ENCODE measurements around the gene KPNB1. TPM values are rescaled to one million over a fixed set of nuclear protein-coding genes. Genes with fewer than 3 reads are reported as not detected.

The KPNB1 gene
- total and polyA plus RNA-seq, 7 donors: 23.4 to 268 (median 185) TPM

DNA sequence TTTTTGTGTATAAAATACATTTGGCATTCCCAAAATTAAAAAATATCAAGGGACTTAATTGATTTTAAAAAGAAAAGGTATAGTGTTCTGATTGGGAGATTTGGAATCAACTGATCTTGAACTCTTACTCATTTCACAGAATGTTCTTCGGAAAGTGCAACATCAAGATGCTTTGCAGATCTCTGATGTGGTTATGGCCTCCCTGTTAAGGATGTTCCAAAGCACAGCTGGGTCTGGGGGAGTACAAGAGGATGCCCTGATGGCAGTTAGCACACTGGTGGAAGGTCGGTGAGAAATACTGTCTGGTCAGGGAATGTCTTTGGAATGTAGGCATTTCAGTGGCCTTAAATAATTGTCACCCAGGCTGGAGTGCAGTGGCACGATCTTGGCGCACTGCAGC is 24.8 kb downstream of the KPNB1 start:
- DNase-seq: no peak
- H3K4me3 ChIP-seq: no peak overlapping the region
- H3K27me3 ChIP-seq: no peaks in the 10 kb centered on the region
- no peak overlapping the region for H3K27ac ChIP-seq
- intact Hi-C loops (cut with DNase I): no loop called here
- H3K36me3 ChIP-seq: peaks cover 86 to 100% (median 98%) of the 10 kb centered on the region in 4 donors
- 89 to 93% methylated on average over 4 of the region's 4 CpGs for WGBS, 2 donors
- H3K9me3 ChIP-seq: no peaks in the 10 kb centered on the region
- H3K4me1 ChIP-seq: no peaks in the 10 kb centered on the region
- no peak for TF ChIP-seq POLR2A (IDR thresholded peaks at IDR 0.05)
- TF ChIP-seq POLR2AphosphoS5 (IDR thresholded peaks at IDR 0.05): no peak
- no peak for TF ChIP-seq EP300 (IDR thresholded peaks at IDR 0.05)
- no peak for TF ChIP-seq CTCF (IDR thresholded peaks at IDR 0.05)

- WGBS, 2 donors: 97 to 98% methylated on average over 2 of the region's 2 CpGs
- H3K27ac ChIP-seq: no peak overlapping the region
- H3K36me3 ChIP-seq: peaks cover 82 to 100% (median 98%) of the 10 kb centered on the region in 4 donors
- no peak for TF ChIP-seq POLR2AphosphoS5 (IDR thresholded peaks at IDR 0.05)
- no peak for TF ChIP-seq CTCF (IDR thresholded peaks at IDR 0.05)
- TF ChIP-seq POLR2A (IDR thresholded peaks at IDR 0.05): no peak
- no peak for TF ChIP-seq EP300 (IDR thresholded peaks at IDR 0.05)
- no peaks in the 10 kb centered on the region for H3K27me3 ChIP-seq
- no peak overlapping the region for H3K4me3 ChIP-seq
- DNase-seq: no peak
- intact Hi-C loops (cut with DNase I): no loop called here
- no peaks in the 10 kb centered on the region for H3K9me3 ChIP-seq
- H3K4me1 ChIP-seq: no peaks in the 10 kb centered on the region
These were observed 25.9 kb downstream of the KPNB1 start for GRCh38 chr17:47675380-47676198.

DNA sequence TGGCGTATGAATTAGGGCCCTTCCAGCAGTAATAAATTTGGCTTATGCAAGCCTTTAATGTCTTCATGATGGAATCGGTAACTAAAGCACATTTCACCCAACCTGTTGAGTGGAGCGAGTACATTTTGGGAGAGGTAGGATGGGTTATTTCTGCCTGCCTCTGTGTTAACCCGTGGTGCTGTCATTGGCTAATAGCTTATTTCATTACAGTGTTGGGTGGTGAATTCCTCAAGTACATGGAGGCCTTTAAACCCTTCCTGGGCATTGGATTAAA is 26.4 kb downstream of the KPNB1 start:
- H3K36me3 ChIP-seq: peaks cover 80 to 100% (median 94%) of the 10 kb centered on the region in 4 donors
- H3K9me3 ChIP-seq: no peaks in the 10 kb centered on the region
- H3K27me3 ChIP-seq: no peaks in the 10 kb centered on the region
- DNase-seq: no peak
- no peaks in the 10 kb centered on the region for H3K4me1 ChIP-seq
- 93 to 94% methylated on average over 4 of the region's 4 CpGs for WGBS, 2 donors
- intact Hi-C loops (cut with DNase I): no loop called here
- H3K4me3 ChIP-seq: no peak overlapping the region
- H3K27ac ChIP-seq: no peak overlapping the region
- TF ChIP-seq CTCF (IDR thresholded peaks at IDR 0.05): no peak
- TF ChIP-seq EP300 (IDR thresholded peaks at IDR 0.05): no peak
- no peak for TF ChIP-seq POLR2AphosphoS5 (IDR thresholded peaks at IDR 0.05)
- TF ChIP-seq POLR2A (IDR thresholded peaks at IDR 0.05): no peak

GRCh38 chr17:47676510-47677165 is 26.9 kb downstream of the KPNB1 start:
- Histone ChIP-seq H3K27ac (no peak overlapping the region), H3K4me3 (no peak overlapping the region), H3K9me3 (no peaks in the 10 kb centered on the region), H3K36me3 (peaks cover 76 to 100% (median 92%) of the 10 kb centered on the region in 4 donors), H3K27me3 (no peaks in the 10 kb centered on the region), H3K4me1 (no peaks in the 10 kb centered on the region)
- intact Hi-C loops (cut with DNase I): no loop called here
- TF ChIP-seq CTCF (IDR thresholded peaks at IDR 0.05) (no peak), EP300 (IDR thresholded peaks at IDR 0.05) (no peak), POLR2A (IDR thresholded peaks at IDR 0.05) (no peak)
- WGBS, 2 donors: 82 to 84% methylated on average over 7 of the region's 7 CpGs
- DNase-seq: no peak
